Measurements from ENCODE around the gene ITGB3. TPM values are rescaled to one million over a fixed set of nuclear protein-coding genes. Genes with fewer than 3 reads are reported as not detected.

Gene ITGB3
- total RNA-seq, 4 donors from 2014 or later = 0.76 to 6.6 (median 4.6) TPM

GRCh38 chr17:47252766-47253512 is 688 bp upstream of the ITGB3 start:
- TF ChIP-seq POLR2A (IDR thresholded peaks at IDR 0.05) = no peak
- no peak for TF ChIP-seq EP300 (IDR thresholded peaks at IDR 0.05)
- no peak for TF ChIP-seq CTCF (IDR thresholded peaks at IDR 0.05)
- no peak for TF ChIP-seq POLR2AphosphoS5 (IDR thresholded peaks at IDR 0.05)
- no peak for DNase-seq (ENCODE audit: low spot score in 2 of 2)
- peak overlapping the region; percentile 77 for H3K4me3 ChIP-seq
- H3K9me3 ChIP-seq = no peaks in the 10 kb centered on the region
- H3K36me3 ChIP-seq = no peaks in the 10 kb centered on the region
- 66% methylated on average over 10 of the region's 10 CpGs for WGBS
- H3K4me1 ChIP-seq = peaks cover 36% of the 10 kb centered on the region
- peak overlapping the region; percentile 86 for H3K27ac ChIP-seq
- peaks cover 32% of the 10 kb centered on the region for H3K27me3 ChIP-seq

GRCh38 chr17:47254403-47254943 is 846 bp downstream of the ITGB3 start:
- no peak for DNase-seq (ENCODE audit: low spot score in 2 of 2)
- Histone ChIP-seq H3K36me3 (no peaks in the 10 kb centered on the region), H3K9me3 (no peaks in the 10 kb centered on the region), H3K27ac (peak overlapping the region; percentile 86), H3K27me3 (peaks cover 32% of the 10 kb centered on the region), H3K4me1 (peaks cover 41% of the 10 kb centered on the region), H3K4me3 (peak overlapping the region; percentile 77)
- 12% methylated on average over 15 of the region's 15 CpGs for WGBS
- no peak for TF ChIP-seq POLR2AphosphoS5 (IDR thresholded peaks at IDR 0.05)
- TF ChIP-seq POLR2A (IDR thresholded peaks at IDR 0.05) = no peak
- TF ChIP-seq EP300 (IDR thresholded peaks at IDR 0.05) = no peak
- TF ChIP-seq CTCF (IDR thresholded peaks at IDR 0.05) = no peak

GRCh38 chr17:47257651-47258339 is 4.2 kb downstream of the ITGB3 start:
- DNase-seq (ENCODE audit: low spot score in 2 of 2) = no peak
- no peaks in the 10 kb centered on the region for H3K9me3 ChIP-seq
- TF ChIP-seq POLR2AphosphoS5 (IDR thresholded peaks at IDR 0.05) (no peak), POLR2A (IDR thresholded peaks at IDR 0.05) (no peak), CTCF (IDR thresholded peaks at IDR 0.05) (no peak), EP300 (IDR thresholded peaks at IDR 0.05) (no peak)
- no peak overlapping the region for H3K4me3 ChIP-seq
- no peaks in the 10 kb centered on the region for H3K36me3 ChIP-seq
- H3K27me3 ChIP-seq = peaks cover 30% of the 10 kb centered on the region
- peaks cover 41% of the 10 kb centered on the region for H3K4me1 ChIP-seq
- H3K27ac ChIP-seq = peak overlapping the region; percentile 65
- 26% methylated on average over 9 of the region's 9 CpGs for WGBS

- H3K36me3 ChIP-seq = no peaks in the 10 kb centered on the region
- H3K27ac ChIP-seq = no peak overlapping the region
- WGBS = 91% methylated on average over 7 of the region's 7 CpGs
Observed at GRCh38 chr17:47262586-47262985, 9.0 kb downstream of the ITGB3 start.

More at GRCh38 chr17:47262586-47262985, 9.0 kb downstream of the ITGB3 start:
- no peaks in the 10 kb centered on the region for H3K9me3 ChIP-seq
- peaks cover 25% of the 10 kb centered on the region for H3K4me1 ChIP-seq
- TF ChIP-seq EP300 (IDR thresholded peaks at IDR 0.05) (no peak), CTCF (IDR thresholded peaks at IDR 0.05) (no peak), POLR2AphosphoS5 (IDR thresholded peaks at IDR 0.05) (no peak)
- no peak overlapping the region for H3K4me3 ChIP-seq
- H3K27me3 ChIP-seq = no peaks in the 10 kb centered on the region
- no peak for DNase-seq (ENCODE audit: low spot score in 2 of 2)
